CD4-positive, alpha-beta T cell (primary cell): Measurements from ENCODE around the gene PID1. TPM values are rescaled to one million over a fixed set of nuclear protein-coding genes. Genes with fewer than 3 reads are reported as not detected.

Experiments
- ATAC-seq: fragments of 200-7000 bp; cut with Tn5 transposase; one replicate; pipeline ENCODE4 v1.10.0; 2022; ENCODE audit warnings: mild to moderate bottlenecking; ENCODE audit not compliant: poor library complexity
- CTCF ChIA-PET: fragments of 350-600 bp; sonication (Branson Sonifier 250); formaldehyde crosslinking; loops from one replicate; lab custom pipeline; 2021; ENCODE audit warnings: antibody characterized with exemption, inconsistent platforms; lab: Charles Lee
- POLR2A ChIA-PET: fragments of 350-600 bp; sonication (Branson Sonifier 250); formaldehyde crosslinking; loops from one replicate; lab custom pipeline; 2021; ENCODE audit warnings: antibody characterized with exemption, inconsistent platforms; lab: Charles Lee
- DNase-seq, 14 experiments: peaks; one replicate each; pipeline ENCODE4 v3.0.0-alpha.2; 2013 to 2020; ENCODE audit warnings: mixed read lengths in 2 of 14
- H3K27ac ChIP-seq, 2 donors: one replicate each; pipeline versions ENCODE4 v1.5.1 to v1.7.0; 2013; ENCODE audit warnings: low read length in 2 of 2, low read depth in 1 of 2, mild to moderate bottlenecking in 1 of 2
- H3K27me3 ChIP-seq, 2 experiments: 1 replicate in 1 of 2; 2 replicates in 1 of 2; pipeline versions ENCODE4 v1.6.1 to v1.7.0; 2013; ENCODE audit warnings: low read length in 2 of 2, control low read depth in 1 of 2, mild to moderate bottlenecking in 1 of 2, moderate library complexity in 1 of 2; ENCODE audit not compliant: insufficient read depth in 2 of 2, control insufficient read depth in 1 of 2
- H3K36me3 ChIP-seq: one replicate; pipeline ENCODE4 v1.6.1; 2013; ENCODE audit warnings: low read length, control low read depth; ENCODE audit not compliant: insufficient read depth
- H3K4me1 ChIP-seq: one replicate; pipeline ENCODE4 v1.6.1; 2013; ENCODE audit warnings: low read length, control low read depth; ENCODE audit not compliant: insufficient read depth
- H3K4me3 ChIP-seq: one replicate; pipeline ENCODE4 v1.5.1; 2013; ENCODE audit warnings: mild to moderate bottlenecking, low read length, moderate library complexity
- H3K9me3 ChIP-seq, 2 experiments: 1 replicate in 1 of 2; 2 replicates in 1 of 2; pipeline versions ENCODE4 v1.6.1 to v1.7.0; 2013; ENCODE audit warnings: low read length in 2 of 2, mild to moderate bottlenecking in 2 of 2, control low read depth in 1 of 2, moderate library complexity in 1 of 2; ENCODE audit not compliant: control insufficient read depth in 1 of 2, insufficient read depth in 1 of 2
- H3K27ac Mint-ChIP-seq: one replicate; pipeline ENCODE4 v1.8.0; 2020; ENCODE audit warnings: mixed read lengths
- H3K27me3 Mint-ChIP-seq: one replicate; pipeline ENCODE4 v1.8.0; 2021; ENCODE audit warnings: mixed read lengths
- H3K36me3 Mint-ChIP-seq: one replicate; pipeline ENCODE4 v1.8.0; 2021; ENCODE audit warnings: low read depth, mixed read lengths
- H3K4me1 Mint-ChIP-seq: one replicate; pipeline ENCODE4 v1.8.0; 2021; ENCODE audit warnings: low read depth, mixed read lengths
- H3K4me3 Mint-ChIP-seq: one replicate; pipeline ENCODE4 v1.8.0; 2020; ENCODE audit warnings: mild to moderate bottlenecking, mixed read lengths
- H3K9me3 Mint-ChIP-seq: one replicate; pipeline ENCODE4 v1.8.0; 2020; ENCODE audit warnings: mixed read lengths
- intact Hi-C, 2 experiments: fragments of 100-400 bp; cut with DNase I in 1 of 2; cut with micrococcal nuclease in 1 of 2; formaldehyde crosslinking; loops; one replicate each; pipeline versions ENCODE4 v1.15.1 to v1.9.0; 2023 to 2025; cut with DNase I, micrococcal nuclease
- total RNA-seq, 174 experiments: library from RNA in 2 of 174; stranded (reverse) in 2 of 174; gene quantifications; one replicate each; pipeline ENCODE4 v1.2.3 and lab custom pipeline; 2021 to 2026
- TF ChIP-seq, protein P1 (sequence below): fragments of 200-600 bp; IDR thresholded peaks from one replicate; pipeline ENCODE4 v1.8.0; 2022; ENCODE audit warnings: antibody characterized with exemption, mild to moderate bottlenecking

PID1 gene
- total RNA-seq, 2 experiments from 2014 or later: 0.38 to 0.53 TPM

GRCh38 chr2:229163893-229164292, 107.2 kb downstream of the PID1 start:
- CTCF ChIA-PET: interaction anchor here (0.6 kb wide), 1 partner anchor 225 kb away, joined by 3 read pairs; no protein-coding TSS in a partner anchor
- TF ChIP-seq, protein P1, sequence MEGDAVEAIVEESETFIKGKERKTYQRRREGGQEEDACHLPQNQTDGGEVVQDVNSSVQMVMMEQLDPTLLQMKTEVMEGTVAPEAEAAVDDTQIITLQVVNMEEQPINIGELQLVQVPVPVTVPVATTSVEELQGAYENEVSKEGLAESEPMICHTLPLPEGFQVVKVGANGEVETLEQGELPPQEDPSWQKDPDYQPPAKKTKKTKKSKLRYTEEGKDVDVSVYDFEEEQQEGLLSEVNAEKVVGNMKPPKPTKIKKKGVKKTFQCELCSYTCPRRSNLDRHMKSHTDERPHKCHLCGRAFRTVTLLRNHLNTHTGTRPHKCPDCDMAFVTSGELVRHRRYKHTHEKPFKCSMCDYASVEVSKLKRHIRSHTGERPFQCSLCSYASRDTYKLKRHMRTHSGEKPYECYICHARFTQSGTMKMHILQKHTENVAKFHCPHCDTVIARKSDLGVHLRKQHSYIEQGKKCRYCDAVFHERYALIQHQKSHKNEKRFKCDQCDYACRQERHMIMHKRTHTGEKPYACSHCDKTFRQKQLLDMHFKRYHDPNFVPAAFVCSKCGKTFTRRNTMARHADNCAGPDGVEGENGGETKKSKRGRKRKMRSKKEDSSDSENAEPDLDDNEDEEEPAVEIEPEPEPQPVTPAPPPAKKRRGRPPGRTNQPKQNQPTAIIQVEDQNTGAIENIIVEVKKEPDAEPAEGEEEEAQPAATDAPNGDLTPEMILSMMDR: no peak
- DNase-seq: no peak

DNA sequence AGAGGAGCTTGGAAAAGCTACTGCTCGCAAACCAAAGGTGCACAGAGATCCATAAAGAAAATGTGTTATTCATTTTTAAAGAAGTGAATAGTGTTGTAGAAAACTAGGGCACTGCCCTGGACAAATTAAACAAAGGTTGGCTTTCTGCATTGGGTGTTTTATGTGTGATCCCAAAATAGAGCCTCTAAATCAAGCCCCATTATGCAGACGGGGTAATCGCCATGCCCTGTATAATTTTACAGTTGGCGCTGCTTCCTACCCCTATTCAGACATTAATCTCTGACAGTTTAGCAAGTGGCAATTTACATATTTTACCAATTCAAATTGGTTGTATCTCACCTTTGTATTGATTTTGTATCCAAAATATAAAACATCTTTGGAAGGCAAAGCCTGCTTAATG, 109.1 kb downstream of the PID1 start:
- H3K27ac ChIP-seq: no peak overlapping the region
- H3K36me3 ChIP-seq: no peaks in the 10 kb centered on the region
- no peak for DNase-seq
- ChIA-PET POLR2A (no interaction called here), CTCF (no interaction called here)
- no peaks in the 10 kb centered on the region for H3K4me1 ChIP-seq
- Mint-ChIP-seq H3K4me1 (no peaks in the 10 kb centered on the region), H3K9me3 (peaks cover 2% of the 10 kb centered on the region), H3K36me3 (no peaks in the 10 kb centered on the region), H3K4me3 (no peak overlapping the region), H3K27ac (no peak overlapping the region), H3K27me3 (no peaks in the 10 kb centered on the region)
- no peak for ATAC-seq
- no peak overlapping the region for H3K4me3 ChIP-seq
- no peaks in the 10 kb centered on the region for H3K27me3 ChIP-seq
- intact Hi-C loops: no loop called here
- H3K9me3 ChIP-seq: peaks cover 0 to 3% of the 10 kb centered on the region in 2 experiments
- TF ChIP-seq, protein P1: no peak

More at GRCh38 chr2:229163893-229164292, 107.2 kb downstream of the PID1 start:
- Mint-ChIP-seq H3K4me1 (no peaks in the 10 kb centered on the region), H3K9me3 (peaks cover 2% of the 10 kb centered on the region), H3K36me3 (no peaks in the 10 kb centered on the region), H3K27ac (no peak overlapping the region), H3K4me3 (no peak overlapping the region), H3K27me3 (no peaks in the 10 kb centered on the region)
- H3K36me3 ChIP-seq: no peaks in the 10 kb centered on the region
- peaks cover 0 to 3% of the 10 kb centered on the region in 2 experiments for H3K9me3 ChIP-seq
- no peak overlapping the region for H3K4me3 ChIP-seq
- no peak overlapping the region for H3K27ac ChIP-seq
- H3K27me3 ChIP-seq: no peaks in the 10 kb centered on the region
- ATAC-seq: no peak
- intact Hi-C loops: no loop called here
- POLR2A ChIA-PET: no interaction called here
- H3K4me1 ChIP-seq: no peaks in the 10 kb centered on the region

GRCh38 chr2:229160984-229161383, 110.1 kb downstream of the PID1 start:
- H3K4me1 ChIP-seq: no peaks in the 10 kb centered on the region
- TF ChIP-seq, protein P1: no peak
- Mint-ChIP-seq H3K27me3 (no peaks in the 10 kb centered on the region), H3K36me3 (no peaks in the 10 kb centered on the region), H3K4me1 (no peaks in the 10 kb centered on the region), H3K9me3 (no peaks in the 10 kb centered on the region), H3K4me3 (no peak overlapping the region), H3K27ac (no peak overlapping the region)
- no peaks in the 10 kb centered on the region for H3K27me3 ChIP-seq
- ATAC-seq (no peak), DNase-seq (no peak)
- peaks cover 0 to 3% of the 10 kb centered on the region in 2 experiments for H3K9me3 ChIP-seq
- H3K36me3 ChIP-seq: no peaks in the 10 kb centered on the region
- no peak overlapping the region for H3K4me3 ChIP-seq
- no peak overlapping the region for H3K27ac ChIP-seq
- ChIA-PET POLR2A (no interaction called here), CTCF (no interaction called here)
- intact Hi-C loops: no loop called here
